Stimulated activated naive CD8-positive, alpha-beta T cell treated with anti-CD3 and anti-CD28 coated beads, Interleukin-15, Interleukin-2, amounts not matched to agents 100 U/mL and 50 U/mL, for 24 hours (primary cell): Measurements from ENCODE around the gene GALNT2.

Source experiments
- ATAC-seq: fragments of 150-1000 bp; cut with Tn5 transposase; one replicate; pipeline ENCODE4 v1.10.0; 2021
- DNase-seq: peaks from one replicate; pipeline ENCODE4 v3.0.0; 2021

GALNT2 gene

GRCh38 chr1:230210981-230211336 lies 143.9 kb downstream of the GALNT2 start:
- DNase-seq (no peak), ATAC-seq (no peak)

- DNase-seq (no peak), ATAC-seq (no peak)
These were observed 144.6 kb downstream of the GALNT2 start for GRCh38 chr1:230211436-230212145.

GRCh38 chr1:230212405-230212936 lies 145.4 kb downstream of the GALNT2 start:
- no peak for DNase-seq
- ATAC-seq = no peak

- DNase-seq = no peak
- no peak for ATAC-seq
These were observed 148.0 kb downstream of the GALNT2 start for GRCh38 chr1:230215031-230215430.

- ATAC-seq (no peak), DNase-seq (no peak)
These were observed 148.5 kb downstream of the GALNT2 start for GRCh38 chr1:230215529-230215928.

GRCh38 chr1:230216896-230217295 lies 149.9 kb downstream of the GALNT2 start:
- DNase-seq (no peak), ATAC-seq (no peak)

- no peak for ATAC-seq
- no peak for DNase-seq
These were observed 151.6 kb downstream of the GALNT2 start for GRCh38 chr1:230218667-230219066.

- DNase-seq (no peak), ATAC-seq (no peak)
These were observed 152.4 kb downstream of the GALNT2 start for GRCh38 chr1:230219174-230220067.

GRCh38 chr1:230220478-230220877 lies 153.4 kb downstream of the GALNT2 start:
- ATAC-seq = no peak
- no peak for DNase-seq

GRCh38 chr1:230220907-230221306 lies 153.9 kb downstream of the GALNT2 start:
- ATAC-seq = no peak
- DNase-seq = no peak

- ATAC-seq = no peak
- no peak for DNase-seq
These were observed 155.6 kb downstream of the GALNT2 start for GRCh38 chr1:230222678-230223077.

- no peak for ATAC-seq
- DNase-seq = no peak
These were observed 157.3 kb downstream of the GALNT2 start for GRCh38 chr1:230224101-230224960.

GRCh38 chr1:230226007-230226800 lies 159.2 kb downstream of the GALNT2 start:
- ATAC-seq (no peak), DNase-seq (no peak)

GRCh38 chr1:230226814-230227213 lies 159.8 kb downstream of the GALNT2 start:
- ATAC-seq (no peak), DNase-seq (no peak)

- ATAC-seq = no peak
- DNase-seq = no peak
These were observed 161.3 kb downstream of the GALNT2 start for GRCh38 chr1:230228236-230228897.

GRCh38 chr1:230230273-230230672 lies 163.2 kb downstream of the GALNT2 start:
- DNase-seq = no peak
- ATAC-seq = no peak

GRCh38 chr1:230230948-230231773 lies 164.1 kb downstream of the GALNT2 start:
- DNase-seq (no peak), ATAC-seq (peak; percentile 69)

- DNase-seq (no peak), ATAC-seq (peak; percentile 66)
These were observed 164.7 kb downstream of the GALNT2 start for GRCh38 chr1:230231774-230232145.

GRCh38 chr1:230232371-230232771 lies 165.3 kb downstream of the GALNT2 start:
- DNase-seq (no peak), ATAC-seq (no peak)

GRCh38 chr1:230233786-230234185 lies 166.7 kb downstream of the GALNT2 start:
- ATAC-seq (no peak), DNase-seq (no peak)
